GM21529 (cell line): Measurements from ENCODE around the gene RAPGEF1.

ENCODE experiments used
- ATAC-seq: cut with Tn5 transposase; IDR thresholded peaks from one replicate; pipeline ENCODE4 v1.9.1; 2021; ENCODE audit not compliant: unreplicated experiment

Gene RAPGEF1

GRCh38 chr9:131545003-131545785, 194.7 kb downstream of the RAPGEF1 start, which contains the start of gene PRRT1B:
Gene PRRT1B, plus strand, starts transcription at chr9:131545523. Its CDS starts 93 bp downstream, at chr9:131545616.
- ATAC-seq: no peak

GRCh38 chr9:131543141-131543540, 196.7 kb downstream of the RAPGEF1 start:
- ATAC-seq: no peak

GRCh38 chr9:131539223-131539923, 200.5 kb downstream of the RAPGEF1 start:
- no peak for ATAC-seq

- ATAC-seq: no peak
Measured at GRCh38 chr9:131537946-131538345, 201.9 kb downstream of the RAPGEF1 start.

GRCh38 chr9:131534721-131535237, 205.1 kb downstream of the RAPGEF1 start:
- ATAC-seq: no peak

- ATAC-seq: peak; percentile 80
Measured at GRCh38 chr9:131530920-131531832, 208.7 kb downstream of the RAPGEF1 start, which contains the start of gene UCK1. Gene UCK1, minus strand, starts transcription at chr9:131531263. Its CDS starts 89 bp downstream, at chr9:131531174.

GRCh38 chr9:131530546-131530919, 209.3 kb downstream of the RAPGEF1 start:
- ATAC-seq: peak; percentile 26

- ATAC-seq: no peak
Measured at GRCh38 chr9:131529597-131530545, 210.0 kb downstream of the RAPGEF1 start.

- ATAC-seq: no peak
Measured at GRCh38 chr9:131528886-131529505, 210.9 kb downstream of the RAPGEF1 start.

- no peak for ATAC-seq
Measured at GRCh38 chr9:131528186-131528585, 211.7 kb downstream of the RAPGEF1 start.
